ENCODE measurements around the gene AGBL1.

Gene AGBL1

GRCh38 chr15:86935841-86936240 lies 856.2 kb downstream of the AGBL1 start:
- TF ChIP-seq CTCF (IDR thresholded peaks at IDR 0.05; ENCODE audit: control insufficient read depth, extremely low read depth, insufficient read depth): no peak
- no peak overlapping the region for H3K4me3 ChIP-seq (ENCODE audit: low read depth, low read length)
- DNase-seq (ENCODE audit: low read depth): no peak

- DNase-seq (ENCODE audit: low read depth): no peak
- no peak overlapping the region for H3K4me3 ChIP-seq (ENCODE audit: low read depth, low read length)
- TF ChIP-seq CTCF (IDR thresholded peaks at IDR 0.05; ENCODE audit: control insufficient read depth, extremely low read depth, insufficient read depth): no peak
These were observed 862.6 kb downstream of the AGBL1 start for GRCh38 chr15:86942285-86942684.

GRCh38 chr15:86948719-86949118 lies 869.0 kb downstream of the AGBL1 start:
- no peak overlapping the region for H3K4me3 ChIP-seq (ENCODE audit: low read depth, low read length)
- no peak for TF ChIP-seq CTCF (IDR thresholded peaks at IDR 0.05; ENCODE audit: control insufficient read depth, extremely low read depth, insufficient read depth)
- no peak for DNase-seq (ENCODE audit: low read depth)

GRCh38 chr15:86959254-86959653 lies 879.6 kb downstream of the AGBL1 start:
- no peak for TF ChIP-seq CTCF (IDR thresholded peaks at IDR 0.05; ENCODE audit: control insufficient read depth, extremely low read depth, insufficient read depth)
- H3K4me3 ChIP-seq (ENCODE audit: low read depth, low read length): no peak overlapping the region
- no peak for DNase-seq (ENCODE audit: low read depth)

- no peak overlapping the region for H3K4me3 ChIP-seq (ENCODE audit: low read depth, low read length)
- no peak for DNase-seq (ENCODE audit: low read depth)
- TF ChIP-seq CTCF (IDR thresholded peaks at IDR 0.05; ENCODE audit: control insufficient read depth, extremely low read depth, insufficient read depth): no peak
These were observed 882.0 kb downstream of the AGBL1 start for GRCh38 chr15:86961669-86962068.

GRCh38 chr15:86964271-86964670 lies 884.6 kb downstream of the AGBL1 start:
- H3K4me3 ChIP-seq (ENCODE audit: low read depth, low read length): no peak overlapping the region
- no peak for DNase-seq (ENCODE audit: low read depth)
- no peak for TF ChIP-seq CTCF (IDR thresholded peaks at IDR 0.05; ENCODE audit: control insufficient read depth, extremely low read depth, insufficient read depth)

- no peak for TF ChIP-seq CTCF (IDR thresholded peaks at IDR 0.05; ENCODE audit: control insufficient read depth, extremely low read depth, insufficient read depth)
These were observed 888.6 kb downstream of the AGBL1 start for GRCh38 chr15:86968244-86968643.

More at GRCh38 chr15:86968244-86968643, 888.6 kb downstream of the AGBL1 start:
- no peak overlapping the region for H3K4me3 ChIP-seq (ENCODE audit: low read depth, low read length)
- no peak for DNase-seq (ENCODE audit: low read depth)

Data from LNCaP clone FGC (cell line).